DMS114 treated with DMSO at 0.1 percent for 48 hours (cell line): Measurements from ENCODE around the gene HAND2.

Experiments used
- DNase-seq: peaks from one replicate; lab custom pipeline; 2025; ENCODE audit not compliant: unreplicated experiment; lab: John Stamatoyannopoulos, UW

Gene HAND2

DNA sequence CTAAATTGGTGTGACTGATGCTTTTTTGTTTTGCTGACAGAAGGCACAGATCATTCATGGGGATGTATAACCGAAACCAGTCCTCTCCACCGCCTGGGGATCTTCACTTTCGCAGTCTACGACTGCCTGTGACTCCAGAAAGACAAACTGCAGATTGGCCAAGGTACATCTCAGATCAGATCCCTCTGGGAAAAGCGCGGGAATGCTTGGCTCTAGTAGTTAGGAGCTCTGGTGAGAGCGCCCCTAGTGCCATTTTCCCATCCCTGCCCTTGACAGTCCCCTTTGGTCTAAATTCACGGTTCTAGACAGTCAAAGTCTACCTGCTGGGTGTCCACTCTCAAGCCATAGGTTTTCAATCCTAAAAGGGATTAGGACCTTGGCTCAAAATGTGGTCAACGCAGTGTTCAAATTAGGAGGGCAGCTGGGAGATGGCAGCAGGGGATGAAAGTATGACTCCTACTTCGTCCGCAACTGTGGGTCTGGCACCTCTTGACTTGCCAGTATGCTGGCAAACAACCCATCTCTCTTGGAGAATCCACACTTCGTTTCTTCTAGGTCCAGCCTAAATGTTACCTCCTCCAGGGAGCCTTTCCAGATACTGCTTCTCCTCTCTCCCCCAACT lies 6.9 kb upstream of the HAND2 start:
- no peak for DNase-seq

DNA sequence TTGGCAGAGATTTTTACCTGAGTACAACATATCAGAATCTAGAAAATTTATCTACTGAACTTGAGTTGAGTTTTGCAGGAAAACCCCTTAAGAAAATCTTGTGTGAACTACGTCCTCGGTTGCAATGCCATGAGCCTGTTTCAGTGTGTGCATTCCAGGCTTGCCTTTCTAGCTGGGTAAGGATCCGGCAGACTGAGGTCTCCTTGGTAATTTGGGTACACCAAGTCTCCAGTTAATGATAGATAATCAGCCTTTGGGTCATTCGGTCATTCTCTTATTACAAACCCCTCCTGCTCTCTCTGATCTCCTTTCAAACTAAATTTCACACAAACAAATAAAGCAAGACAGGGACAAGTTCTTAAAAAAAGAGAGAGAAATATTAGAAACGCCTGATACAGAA lies 5.9 kb upstream of the HAND2 start:
- no peak for DNase-seq

DNA sequence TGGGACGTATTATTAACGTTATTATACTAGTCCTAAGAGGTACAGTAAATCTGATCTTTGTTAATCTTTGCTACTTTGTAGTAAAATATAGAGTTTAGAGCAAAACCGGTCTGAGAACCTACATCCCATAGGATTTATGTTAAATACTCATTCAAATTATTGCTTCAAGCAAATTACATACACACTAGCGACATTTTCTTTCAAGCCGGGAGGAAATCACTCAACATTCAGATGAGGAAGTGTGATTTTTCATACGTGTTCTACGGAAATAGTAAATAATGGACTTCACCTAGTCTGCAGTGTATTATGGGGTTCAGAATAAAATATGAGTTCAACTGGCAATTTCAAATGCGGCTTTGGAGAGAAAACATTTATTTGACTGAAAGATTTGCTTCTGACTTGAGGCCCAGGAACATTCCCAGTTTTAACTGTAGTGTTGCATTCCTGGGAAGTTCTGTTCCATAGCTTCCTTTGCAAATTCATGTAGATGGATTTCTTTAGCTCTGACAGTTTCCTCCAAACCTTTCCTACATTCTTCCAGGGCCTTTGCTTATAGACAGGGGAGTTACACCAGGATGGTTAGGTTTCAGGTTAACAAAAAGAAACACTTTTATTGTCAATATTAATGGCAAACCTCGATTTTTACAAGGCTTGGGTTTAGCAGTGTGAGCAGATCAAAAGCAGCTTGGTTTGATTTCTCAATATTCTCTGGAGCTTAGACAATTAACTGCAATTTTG lies 5.3 kb upstream of the HAND2 start:
- no peak for DNase-seq

DNA sequence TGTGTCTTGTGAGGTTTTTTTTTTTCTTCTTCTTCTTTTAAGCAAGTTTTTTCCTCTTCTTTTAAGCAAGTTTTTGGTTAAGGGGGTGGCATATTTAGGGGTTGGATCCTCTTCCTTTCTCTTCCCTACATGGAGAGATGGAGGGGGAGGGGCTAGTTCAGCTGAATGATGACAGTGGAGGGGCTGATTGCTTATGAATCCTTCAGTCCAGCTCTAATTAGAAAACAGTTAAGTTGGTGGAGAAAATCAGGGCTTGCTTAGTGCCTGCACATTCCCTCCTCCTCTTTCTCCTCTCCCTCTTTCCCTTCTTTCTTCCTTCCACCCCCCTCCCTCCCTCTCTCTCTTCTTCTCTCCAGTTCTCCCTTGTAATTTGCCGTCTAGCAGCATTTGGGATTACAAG lies 4.4 kb upstream of the HAND2 start:
- no peak for DNase-seq

DNA sequence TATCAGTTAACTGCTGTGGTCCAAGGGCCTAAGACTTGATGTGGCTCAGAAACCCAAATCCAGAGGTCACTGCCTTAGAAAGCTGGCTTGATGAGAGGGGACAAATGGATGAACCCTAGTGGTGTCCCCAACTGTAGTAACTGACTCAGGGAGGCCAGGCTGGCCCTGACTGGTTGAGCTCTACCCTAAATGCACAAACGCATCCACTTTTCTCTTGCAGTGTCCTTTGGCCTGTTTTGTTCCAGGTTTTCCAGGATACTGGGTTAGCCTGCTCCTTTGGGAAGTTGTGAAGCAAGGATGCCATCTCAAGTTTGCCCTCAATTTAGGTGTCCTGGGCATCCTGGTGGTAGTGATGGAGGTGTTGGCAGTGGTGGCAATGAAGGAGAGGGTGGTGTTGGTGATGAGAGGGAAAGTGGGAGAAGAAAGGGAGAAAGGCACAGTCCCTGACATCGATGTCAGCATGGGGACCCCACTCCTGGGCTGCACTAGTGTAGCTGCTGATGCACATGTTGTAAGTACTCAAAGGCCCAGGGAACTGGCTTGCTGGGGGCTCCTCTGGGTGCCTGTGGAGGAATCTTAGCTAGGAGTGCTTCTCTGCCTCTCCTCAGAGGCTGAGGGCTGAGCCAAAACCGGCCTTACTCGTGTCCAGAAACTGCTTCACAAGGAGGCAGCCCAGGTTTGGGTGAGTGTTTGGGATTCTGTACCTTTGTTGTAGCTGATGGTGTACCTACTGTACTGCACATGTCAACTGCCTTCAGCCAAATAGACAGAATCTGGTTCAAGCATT lies 2.9 kb upstream of the HAND2 start:
- DNase-seq = no peak

DNA sequence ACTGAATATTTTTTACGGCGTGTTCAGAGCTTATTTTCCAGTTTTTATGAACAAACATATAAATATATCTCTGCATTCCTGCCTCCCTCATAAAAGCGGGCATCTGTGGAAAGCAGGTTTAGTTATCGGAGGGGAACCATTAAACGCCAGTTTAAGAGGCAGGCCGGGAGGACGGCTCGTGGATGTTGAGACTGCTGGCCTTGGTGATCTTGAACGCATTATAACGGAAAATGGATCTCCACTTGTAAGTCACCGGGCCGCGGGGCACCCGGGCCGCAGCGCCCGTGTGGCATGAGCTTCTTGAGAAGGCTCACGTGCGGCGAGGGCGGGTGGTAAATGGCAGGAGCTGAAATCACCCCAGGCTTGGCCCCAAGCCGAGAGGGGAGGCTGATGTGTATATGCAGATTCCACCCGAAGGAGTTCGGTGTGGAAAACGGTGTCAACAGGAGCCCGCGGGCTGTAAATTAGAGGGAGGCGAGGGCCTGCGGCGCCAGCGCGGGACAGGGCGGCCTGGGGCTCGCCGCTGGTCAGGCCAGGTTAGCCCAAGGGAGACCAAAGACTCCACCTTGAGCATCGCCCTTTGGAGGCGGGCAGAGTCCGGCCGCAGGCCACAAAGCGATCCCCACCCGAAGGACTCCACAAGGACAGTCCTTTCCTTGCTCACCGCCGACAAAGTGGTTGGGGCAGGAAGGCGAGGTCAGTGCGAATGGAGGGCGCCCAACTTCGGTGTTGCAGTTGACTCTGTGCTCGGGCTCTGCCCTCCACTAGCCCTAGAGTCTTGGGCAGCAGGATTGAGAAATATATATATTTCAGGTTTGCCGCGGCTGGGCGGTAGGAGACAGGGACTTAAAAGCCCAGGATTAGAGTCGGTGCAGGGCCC lies 1.3 kb upstream of the HAND2 start:
- no peak for DNase-seq

DNA sequence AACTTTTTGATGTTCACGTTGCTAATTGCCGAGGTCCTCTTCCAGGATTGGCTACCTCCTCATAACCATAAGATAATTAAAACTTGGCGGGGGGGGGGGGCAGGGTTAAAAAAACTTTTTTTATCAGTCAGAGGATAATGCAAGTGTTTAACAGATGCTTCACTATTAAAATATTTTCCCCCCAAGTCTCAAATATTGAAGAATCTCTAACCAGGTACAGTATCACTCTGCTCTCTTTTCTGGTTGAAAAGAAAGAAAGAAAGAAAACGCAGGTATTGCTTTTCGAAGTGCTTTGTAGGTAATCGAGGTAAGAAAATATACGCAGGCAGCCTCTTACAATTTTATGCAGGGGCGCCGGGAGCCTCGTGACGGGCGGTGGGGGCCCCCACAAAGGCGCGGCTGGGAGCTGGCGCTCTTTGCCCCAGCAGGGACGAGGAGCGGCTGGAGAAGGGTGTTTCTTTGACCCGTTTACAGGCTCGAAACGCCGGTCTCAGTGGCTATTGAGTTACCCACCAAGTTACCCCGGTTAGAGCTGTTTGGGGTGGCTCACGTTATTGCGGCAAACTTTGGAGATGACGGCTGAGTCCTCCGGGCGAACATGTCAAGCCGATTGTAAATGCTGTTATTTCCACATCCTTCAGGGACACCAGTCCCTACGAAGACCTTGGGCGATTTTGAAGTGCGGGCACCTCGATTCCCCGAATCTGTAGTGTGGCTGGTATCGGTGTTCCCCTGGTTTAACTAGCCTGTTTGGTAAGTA lies 477 bp upstream of the HAND2 start:
- DNase-seq = no peak

DNA sequence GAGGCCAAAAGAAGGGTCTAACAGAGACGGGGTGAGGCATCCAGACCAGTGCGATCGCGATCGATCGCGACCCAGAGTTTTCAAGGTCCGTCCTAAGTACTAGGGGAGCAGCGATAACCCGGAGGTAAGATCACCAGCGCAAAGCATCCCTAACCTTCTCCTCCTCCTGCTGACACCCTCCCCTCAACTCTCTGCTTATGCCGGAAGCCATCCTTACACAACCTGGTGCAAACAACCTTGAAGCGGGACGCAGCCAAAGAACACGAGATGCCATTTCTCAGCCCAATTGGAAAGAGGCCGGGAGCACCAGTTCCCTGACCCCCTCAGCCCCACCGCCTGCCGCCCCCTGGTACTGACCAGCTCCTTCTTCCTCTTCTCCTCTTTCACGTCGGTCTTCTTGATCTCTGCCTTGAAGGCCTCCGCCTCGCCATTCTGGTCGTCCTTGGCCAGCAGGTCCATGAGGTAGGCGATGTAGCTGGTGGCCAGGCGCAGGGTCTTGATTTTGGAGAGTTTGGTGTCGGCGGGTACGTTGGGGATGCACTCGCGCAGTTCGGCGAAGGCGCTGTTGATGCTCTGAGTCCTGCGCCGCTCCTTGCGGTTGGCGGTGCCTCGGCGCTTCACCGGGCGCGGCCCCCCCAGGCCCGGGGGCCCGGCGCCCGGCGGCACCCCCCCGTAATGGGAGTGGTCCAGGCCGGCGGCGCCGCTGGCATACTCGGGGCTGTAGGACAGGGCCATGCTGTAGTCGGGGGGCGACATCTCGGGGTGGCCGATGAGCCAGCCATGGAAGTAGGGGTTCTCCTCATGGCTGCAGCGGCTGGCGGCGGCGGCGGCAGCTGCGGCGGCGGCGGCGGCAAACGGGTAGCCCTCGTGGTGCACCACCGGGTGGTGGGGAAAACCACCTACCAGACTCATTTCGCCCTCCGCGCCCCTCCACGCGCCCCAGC lies 1.4 kb downstream of the HAND2 start:
- no peak for DNase-seq

DNA sequence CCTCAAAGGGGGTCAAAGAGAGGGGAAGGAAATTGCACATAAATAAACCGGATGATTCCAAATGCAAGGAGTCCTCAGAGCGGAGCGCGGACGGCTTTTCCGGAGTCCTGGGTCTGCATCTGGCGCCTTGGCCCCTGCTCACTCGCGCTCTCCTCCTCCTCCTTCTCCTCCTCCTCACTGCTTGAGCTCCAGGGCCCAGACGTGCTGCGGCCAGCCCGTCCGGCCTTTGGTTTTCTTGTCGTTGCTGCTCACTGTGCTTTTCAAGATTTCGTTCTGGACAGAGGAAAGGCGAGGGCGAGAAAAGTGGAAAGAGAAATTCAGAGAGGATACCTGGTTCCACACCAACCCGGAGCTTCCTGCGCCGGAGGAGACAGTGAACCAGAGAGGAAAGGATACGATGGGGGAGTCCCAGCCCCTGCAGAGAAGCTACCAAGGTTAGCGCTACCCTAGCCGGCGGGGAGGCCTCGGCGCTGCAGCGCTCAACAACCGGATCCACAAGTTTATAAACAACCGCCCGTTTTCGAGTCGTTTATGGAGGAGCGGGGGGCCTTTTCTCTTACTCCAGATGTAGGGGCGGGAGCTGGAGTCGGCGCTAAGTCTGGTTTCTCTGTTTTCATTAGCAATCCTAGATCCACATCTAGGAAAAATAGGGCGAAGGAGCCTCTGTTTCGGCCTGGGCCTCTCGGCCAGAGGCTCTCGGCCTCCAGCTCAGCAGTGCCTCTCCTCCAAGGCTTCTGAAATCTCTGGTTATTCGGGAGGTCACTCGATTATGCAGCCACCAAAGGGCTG lies 2.7 kb downstream of the HAND2 start:
- no peak for DNase-seq

DNA sequence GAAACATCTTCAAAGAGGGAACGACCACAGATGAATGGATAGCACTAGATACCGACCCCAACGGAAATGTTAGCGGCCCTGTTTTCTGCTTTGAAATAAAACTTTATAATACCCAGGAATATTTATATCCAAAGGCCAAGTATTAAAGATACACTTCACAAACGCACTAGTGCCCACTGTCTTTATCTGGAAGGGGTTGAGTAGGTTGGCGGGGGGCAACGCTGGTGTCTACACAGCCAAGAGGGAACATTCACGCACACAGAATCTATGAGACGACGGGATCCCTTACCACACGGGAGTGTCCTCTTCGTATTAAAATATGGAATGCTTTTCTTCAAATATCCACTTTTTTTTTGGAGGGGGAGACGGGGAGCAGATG lies 3.3 kb downstream of the HAND2 start:
- DNase-seq = no peak

DNA sequence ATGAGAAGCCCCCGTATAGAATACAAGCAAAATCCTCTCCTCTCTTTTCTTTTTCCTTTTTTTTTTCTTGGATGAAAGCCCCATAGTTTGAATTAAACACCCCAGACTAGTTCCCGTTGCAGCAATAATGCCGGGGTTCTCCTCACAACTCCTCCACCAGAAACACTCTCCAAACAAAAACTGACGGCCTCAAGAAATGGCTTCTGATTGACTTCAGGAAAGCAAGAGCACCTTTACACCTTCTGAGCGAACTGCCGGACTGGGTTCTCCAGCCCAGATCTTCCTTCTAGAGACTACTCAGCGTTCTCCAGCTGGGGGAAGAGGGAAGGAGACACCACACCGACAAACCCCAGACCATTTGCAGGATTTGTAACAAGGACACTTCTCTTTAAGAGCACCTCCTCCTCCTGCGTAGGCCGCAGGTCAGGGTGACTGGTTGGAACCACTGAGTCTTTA lies 4.0 kb downstream of the HAND2 start:
- DNase-seq = no peak

DNA sequence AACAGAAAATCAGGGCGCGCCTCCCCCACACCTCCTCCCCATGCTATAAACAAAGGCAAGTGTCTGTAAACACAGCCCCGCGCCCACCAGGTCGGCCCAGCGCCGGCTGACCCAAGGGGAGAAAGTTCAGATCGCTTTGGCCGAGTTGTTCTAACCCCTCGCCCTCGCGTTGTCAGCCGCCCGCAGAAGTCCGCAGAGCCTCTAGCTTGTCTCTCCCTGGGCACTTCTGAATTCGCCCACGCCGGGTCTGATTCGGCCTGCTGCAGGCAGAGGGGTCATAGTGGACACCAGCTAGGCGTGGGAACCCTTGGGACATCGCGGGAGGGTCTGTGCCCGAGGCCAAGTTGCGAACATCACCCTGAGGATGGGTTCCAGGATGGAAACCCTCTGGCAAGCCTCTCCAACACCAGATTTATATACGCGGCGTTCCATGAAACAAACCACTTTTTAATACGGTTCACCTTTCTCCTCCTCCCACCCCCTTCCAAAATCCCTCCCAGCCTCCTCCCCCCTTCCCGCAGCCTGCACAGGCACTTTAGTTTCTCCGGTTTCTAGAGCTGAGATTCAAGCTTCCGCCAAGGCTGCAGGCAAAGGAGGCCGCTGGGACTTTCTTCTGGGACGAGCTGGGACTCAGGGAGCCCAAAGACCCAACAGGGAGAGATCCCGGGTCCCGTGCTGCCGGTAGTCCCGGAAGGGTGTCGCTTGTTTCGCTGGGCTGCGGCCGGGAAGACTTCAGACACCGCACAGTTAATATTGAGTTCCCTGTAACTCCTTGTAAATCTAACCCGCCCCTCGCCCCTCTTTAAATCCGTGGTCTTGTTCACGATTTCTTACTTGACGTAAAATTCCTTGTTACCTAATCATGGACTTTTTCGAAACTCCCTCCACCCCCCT lies 4.7 kb downstream of the HAND2 start:
- no peak for DNase-seq

DNA sequence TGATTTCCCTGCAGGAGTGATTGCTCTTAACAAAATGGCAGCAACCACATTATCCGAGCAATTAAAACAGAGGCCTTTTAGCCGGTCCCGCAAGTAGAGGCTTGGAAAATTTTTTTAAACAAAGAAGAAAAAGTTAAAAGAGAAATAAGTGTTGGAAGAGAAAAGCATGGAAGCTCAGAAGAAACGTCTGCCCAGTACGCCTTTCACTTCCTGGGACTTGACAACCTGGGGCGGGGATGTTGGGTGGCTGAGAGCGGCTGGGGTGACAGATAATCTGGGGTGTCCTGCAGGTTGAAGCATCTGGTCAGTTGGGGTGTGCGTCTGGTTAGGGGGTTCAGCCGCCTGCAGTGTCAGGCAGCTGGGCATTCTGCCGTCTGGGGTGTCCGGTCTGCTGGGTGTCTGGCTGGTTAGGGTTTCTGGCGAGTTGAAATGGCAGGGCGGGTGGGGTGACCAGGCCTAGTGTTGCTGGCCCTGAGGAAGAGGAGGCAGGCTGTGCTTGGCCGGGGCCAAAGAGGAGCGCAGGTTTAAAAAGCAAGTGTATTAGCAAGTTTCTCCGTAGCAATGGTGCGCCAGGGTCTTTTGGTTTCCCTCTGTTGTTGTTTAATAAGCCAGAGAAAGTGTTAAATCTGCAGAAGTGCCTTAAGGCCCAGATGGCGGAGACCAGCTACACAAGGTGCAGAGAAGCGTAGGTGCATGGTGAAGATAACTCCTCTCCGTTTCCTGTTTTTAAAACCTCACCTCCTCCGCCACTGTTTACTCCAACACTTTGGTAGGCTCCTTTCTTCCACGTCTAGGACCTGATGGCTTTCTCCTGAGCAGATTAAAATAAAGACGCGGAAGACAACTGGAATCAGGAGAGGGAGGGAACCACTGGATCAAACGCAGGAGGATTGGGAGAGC lies 5.6 kb downstream of the HAND2 start:
- DNase-seq = no peak

DNA sequence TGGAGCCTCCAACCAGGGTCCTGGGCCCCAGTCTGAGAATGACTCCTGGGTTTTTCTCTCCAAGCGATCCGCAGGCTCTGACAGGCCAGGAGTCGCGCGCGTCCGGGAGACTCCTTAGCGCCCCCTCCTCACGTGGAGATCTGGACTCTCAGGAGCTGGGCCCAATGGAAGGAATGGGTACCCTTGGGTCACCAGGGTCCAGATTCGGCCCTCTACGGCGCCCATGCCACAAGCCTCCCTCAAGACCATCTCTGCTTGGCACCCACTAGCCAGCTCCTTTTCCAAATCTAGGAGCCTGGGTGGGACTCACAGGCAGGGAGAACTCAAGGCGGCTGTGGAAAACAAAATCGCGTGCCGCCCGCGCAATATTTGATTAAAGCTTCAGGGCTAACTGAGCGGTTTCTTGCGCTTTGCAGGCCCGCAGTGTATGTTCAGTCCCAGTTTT lies 7.1 kb downstream of the HAND2 start:
- no peak for DNase-seq

DNA sequence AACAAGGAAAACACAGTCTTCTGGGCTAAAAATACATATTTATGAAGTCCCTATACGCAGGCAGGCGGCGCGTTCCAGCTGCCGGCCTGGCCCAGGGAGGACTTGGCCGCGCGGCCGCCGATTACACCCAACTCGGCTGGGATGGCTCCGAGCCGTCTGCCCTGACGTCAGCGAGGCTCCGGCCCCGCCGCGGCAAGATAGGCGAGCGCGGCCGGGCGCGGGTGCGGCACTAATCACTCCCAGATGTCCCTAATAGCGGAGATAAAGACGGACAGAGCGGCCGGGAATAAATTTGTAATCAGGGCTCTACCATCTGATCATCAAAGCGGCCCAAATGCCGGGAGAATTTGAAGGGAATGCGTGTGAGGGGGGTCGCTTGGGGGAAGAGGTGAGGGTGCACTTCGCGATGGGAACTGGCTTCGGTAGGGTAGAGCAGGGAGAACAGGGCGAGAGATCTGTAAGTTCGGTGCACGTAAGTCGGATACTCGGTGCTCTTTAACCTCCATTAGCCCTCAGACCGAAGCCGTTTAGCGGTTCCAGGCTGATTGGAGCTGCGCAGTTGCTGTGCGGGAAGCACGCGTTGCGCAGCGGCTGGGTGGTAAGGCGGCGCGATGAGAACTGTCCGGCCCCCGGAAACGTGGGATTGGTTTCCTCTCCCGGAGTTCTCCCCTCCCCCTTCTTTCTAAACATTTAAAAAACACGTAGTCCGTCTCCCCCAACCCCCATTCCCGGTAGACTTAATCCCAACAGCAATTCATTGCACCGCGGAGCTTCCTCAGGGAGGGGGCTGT lies 7.7 kb downstream of the HAND2 start:
- peak; percentile 53 for DNase-seq
